ENCODE results near the gene ZNF101.

The ZNF101 gene

GRCh38 chr19:19633711-19634515, 34.7 kb upstream of the ZNF101 start:
- peaks cover 16% of the 10 kb centered on the region for H3K4me1 Mint-ChIP-seq (ENCODE audit: low read depth)
- peaks cover under 1% of the 10 kb centered on the region for H3K27me3 Mint-ChIP-seq
- peaks cover 100% of the 10 kb centered on the region for H3K36me3 Mint-ChIP-seq (ENCODE audit: low read depth)
- intact Hi-C loops (cut with micrococcal nuclease) = no loop called here
- no peak overlapping the region for H3K4me3 Mint-ChIP-seq
- no peaks in the 10 kb centered on the region for H3K9me3 Mint-ChIP-seq
- no peak overlapping the region for H3K27ac Mint-ChIP-seq

GRCh38 chr19:19634516-19635312, 33.9 kb upstream of the ZNF101 start:
- no peaks in the 10 kb centered on the region for H3K9me3 Mint-ChIP-seq
- H3K4me1 Mint-ChIP-seq (ENCODE audit: low read depth) = peaks cover 18% of the 10 kb centered on the region
- H3K36me3 Mint-ChIP-seq (ENCODE audit: low read depth) = peaks cover 100% of the 10 kb centered on the region
- no peak overlapping the region for H3K27ac Mint-ChIP-seq
- H3K27me3 Mint-ChIP-seq = no peaks in the 10 kb centered on the region
- intact Hi-C loops (cut with micrococcal nuclease) = no loop called here
- H3K4me3 Mint-ChIP-seq = no peak overlapping the region

GRCh38 chr19:19635313-19635702, 33.3 kb upstream of the ZNF101 start:
- H3K9me3 Mint-ChIP-seq = no peaks in the 10 kb centered on the region
- H3K4me3 Mint-ChIP-seq = no peak overlapping the region
- peaks cover 24% of the 10 kb centered on the region for H3K4me1 Mint-ChIP-seq (ENCODE audit: low read depth)
- intact Hi-C loops (cut with micrococcal nuclease) = no loop called here
- H3K27me3 Mint-ChIP-seq = no peaks in the 10 kb centered on the region
- no peak overlapping the region for H3K27ac Mint-ChIP-seq
- H3K36me3 Mint-ChIP-seq (ENCODE audit: low read depth) = peaks cover 100% of the 10 kb centered on the region

GRCh38 chr19:19636573-19637185, 32.0 kb upstream of the ZNF101 start:
- Mint-ChIP-seq H3K4me3 (no peak overlapping the region), H3K36me3 (ENCODE audit: low read depth) (peaks cover 100% of the 10 kb centered on the region), H3K9me3 (no peaks in the 10 kb centered on the region), H3K4me1 (ENCODE audit: low read depth) (peaks cover 27% of the 10 kb centered on the region), H3K27ac (no peak overlapping the region), H3K27me3 (no peaks in the 10 kb centered on the region)
- intact Hi-C loops (cut with micrococcal nuclease) = no loop called here

GRCh38 chr19:19637186-19637522, 31.5 kb upstream of the ZNF101 start:
- Mint-ChIP-seq H3K27me3 (no peaks in the 10 kb centered on the region), H3K36me3 (ENCODE audit: low read depth) (peaks cover 100% of the 10 kb centered on the region), H3K27ac (no peak overlapping the region), H3K4me3 (no peak overlapping the region), H3K4me1 (ENCODE audit: low read depth) (peaks cover 32% of the 10 kb centered on the region), H3K9me3 (no peaks in the 10 kb centered on the region)
- intact Hi-C loops (cut with micrococcal nuclease) = no loop called here

- no peak overlapping the region for H3K27ac Mint-ChIP-seq
- H3K4me1 Mint-ChIP-seq (ENCODE audit: low read depth) = peaks cover 35% of the 10 kb centered on the region
- intact Hi-C loops (cut with micrococcal nuclease) = no loop called here
- peaks cover 100% of the 10 kb centered on the region for H3K36me3 Mint-ChIP-seq (ENCODE audit: low read depth)
- H3K27me3 Mint-ChIP-seq = no peaks in the 10 kb centered on the region
- no peaks in the 10 kb centered on the region for H3K9me3 Mint-ChIP-seq
- no peak overlapping the region for H3K4me3 Mint-ChIP-seq
Measured at GRCh38 chr19:19637523-19638251, 31.0 kb upstream of the ZNF101 start.

- peak overlapping the region; percentile 98 for H3K27ac Mint-ChIP-seq
- H3K9me3 Mint-ChIP-seq = no peaks in the 10 kb centered on the region
- intact Hi-C loops (cut with micrococcal nuclease) = loop anchor here (1.0 kb wide), 2 partner anchors 21 to 110 kb away; partner anchors contain the start of gene ATP13A1
- peak overlapping the region; percentile 98 for H3K4me3 Mint-ChIP-seq
- no peaks in the 10 kb centered on the region for H3K27me3 Mint-ChIP-seq
- H3K36me3 Mint-ChIP-seq (ENCODE audit: low read depth) = peaks cover 100% of the 10 kb centered on the region
- H3K4me1 Mint-ChIP-seq (ENCODE audit: low read depth) = peaks cover 27% of the 10 kb centered on the region
Measured at GRCh38 chr19:19642506-19643157, 26.0 kb upstream of the ZNF101 start.

GRCh38 chr19:19643158-19644053, 25.2 kb upstream of the ZNF101 start, which contains the start of gene GMIP:
GMIP (minus strand) TSS chr19:19643657; CDS start chr19:19643529, 128 bp downstream.
- H3K27me3 Mint-ChIP-seq = no peaks in the 10 kb centered on the region
- no peaks in the 10 kb centered on the region for H3K9me3 Mint-ChIP-seq
- H3K27ac Mint-ChIP-seq = peak within 1 kb of the TSS; percentile 98
- peaks cover 100% of the 10 kb centered on the region for H3K36me3 Mint-ChIP-seq (ENCODE audit: low read depth)
- H3K4me3 Mint-ChIP-seq = peak within 1 kb of the TSS; percentile 98
- H3K4me1 Mint-ChIP-seq (ENCODE audit: low read depth) = peaks cover 27% of the 10 kb centered on the region
- intact Hi-C loops (cut with micrococcal nuclease) = loop anchor here (1.0 kb wide), 2 partner anchors 20 to 111 kb away; partner anchors contain the start of gene ATP13A1

GRCh38 chr19:19644054-19644388, 24.6 kb upstream of the ZNF101 start:
- Mint-ChIP-seq H3K36me3 (ENCODE audit: low read depth) (peaks cover 100% of the 10 kb centered on the region), H3K27me3 (no peaks in the 10 kb centered on the region), H3K4me3 (peak overlapping the region; percentile 98), H3K4me1 (ENCODE audit: low read depth) (peaks cover 27% of the 10 kb centered on the region), H3K27ac (peak overlapping the region; percentile 98), H3K9me3 (no peaks in the 10 kb centered on the region)
- intact Hi-C loops (cut with micrococcal nuclease) = no loop called here

GRCh38 chr19:19645233-19645870, 23.3 kb upstream of the ZNF101 start:
- peaks cover 17% of the 10 kb centered on the region for H3K4me1 Mint-ChIP-seq (ENCODE audit: low read depth)
- H3K27me3 Mint-ChIP-seq = no peaks in the 10 kb centered on the region
- intact Hi-C loops (cut with micrococcal nuclease) = no loop called here
- H3K4me3 Mint-ChIP-seq = no peak overlapping the region
- no peaks in the 10 kb centered on the region for H3K9me3 Mint-ChIP-seq
- H3K27ac Mint-ChIP-seq = no peak overlapping the region
- H3K36me3 Mint-ChIP-seq (ENCODE audit: low read depth) = peaks cover 100% of the 10 kb centered on the region

GRCh38 chr19:19647037-19647835, 21.4 kb upstream of the ZNF101 start:
- Mint-ChIP-seq H3K4me1 (ENCODE audit: low read depth) (peaks cover 20% of the 10 kb centered on the region), H3K27ac (peak overlapping the region; percentile 33), H3K4me3 (no peak overlapping the region), H3K27me3 (no peaks in the 10 kb centered on the region), H3K9me3 (no peaks in the 10 kb centered on the region), H3K36me3 (ENCODE audit: low read depth) (peaks cover 100% of the 10 kb centered on the region)
- intact Hi-C loops (cut with micrococcal nuclease) = no loop called here
